ENCODE data around the gene EGFL8. TPM values are rescaled to one million over a fixed set of nuclear protein-coding genes. Genes with fewer than 3 reads are reported as not detected.

Gene EGFL8
- polyA plus RNA-seq, 1 experiment = 4.0 TPM

- Histone ChIP-seq H3K4me3 (ENCODE audit: low read depth, low read length) (no peak overlapping the region), H3K36me3 (ENCODE audit: control insufficient read depth, insufficient read depth, low read length) (no peaks in the 10 kb centered on the region), H3K27me3 (ENCODE audit: control insufficient read depth, insufficient read depth, low read length) (peaks cover 4% of the 10 kb centered on the region)
- no peak for DNase-seq (ENCODE audit: low read depth)
- CTCF ChIA-PET = interaction anchor here (1.1 kb wide), 1 partner anchor 44 kb away, joined by 3 read pairs; no protein-coding TSS in a partner anchor
- TF ChIP-seq CTCF (IDR thresholded peaks at IDR 0.05; ENCODE audit: insufficient read depth, low read depth, low read length) = no peak
- POLR2A ChIA-PET = no interaction called here
Measured at GRCh38 chr6:32200711-32201475, 36.5 kb downstream of the EGFL8 start.

GRCh38 chr6:32202186-32202585 lies 37.8 kb downstream of the EGFL8 start:
- CTCF ChIA-PET = no interaction called here
- H3K36me3 ChIP-seq (ENCODE audit: control insufficient read depth, insufficient read depth, low read length) = no peaks in the 10 kb centered on the region
- DNase-seq (ENCODE audit: low read depth) = no peak

DNA sequence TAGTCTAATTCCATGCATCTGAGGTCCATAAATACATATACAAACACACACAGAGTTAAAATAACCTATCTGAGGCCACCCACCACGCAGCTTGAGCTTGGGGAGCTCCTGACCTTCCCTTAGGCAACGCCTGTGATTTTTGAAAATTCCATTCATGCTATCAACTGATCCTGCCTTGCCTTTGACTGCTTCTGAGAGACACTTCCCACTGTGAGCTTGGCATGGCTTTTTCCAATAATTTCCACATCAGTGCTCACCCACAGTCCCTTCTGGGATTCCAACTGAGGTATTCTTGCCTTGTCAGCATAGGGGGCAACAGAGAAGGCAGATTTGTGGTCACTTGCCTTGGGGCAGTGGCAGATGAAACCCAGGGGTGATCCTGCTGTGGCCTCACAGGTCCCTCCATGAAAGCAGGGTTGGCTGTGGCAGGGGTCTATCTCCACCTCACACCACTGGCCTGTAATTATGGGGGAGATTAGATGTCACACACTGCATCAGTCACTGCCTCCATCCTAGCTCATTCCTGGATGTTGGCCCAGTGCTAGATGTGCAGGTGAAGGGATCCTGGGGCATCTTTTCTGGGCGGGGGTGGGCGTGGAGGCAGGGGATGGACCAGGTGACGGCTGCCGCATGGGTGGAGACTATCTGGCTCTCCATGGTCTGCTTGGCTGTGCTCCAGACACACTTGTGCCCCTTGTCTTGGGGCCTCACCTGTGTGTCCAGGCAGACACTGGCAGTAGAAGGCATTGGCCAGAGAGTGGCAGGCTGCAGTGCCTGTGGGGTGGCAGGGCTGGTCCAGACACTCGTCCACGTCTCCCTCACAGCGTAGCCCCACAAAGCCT lies 39.3 kb downstream of the EGFL8 start:
- no peak for TF ChIP-seq CTCF (IDR thresholded peaks at IDR 0.05; ENCODE audit: insufficient read depth, low read depth, low read length)
- Histone ChIP-seq H3K36me3 (ENCODE audit: control insufficient read depth, insufficient read depth, low read length) (no peaks in the 10 kb centered on the region), H3K4me3 (ENCODE audit: low read depth, low read length) (no peak overlapping the region), H3K27me3 (ENCODE audit: control insufficient read depth, insufficient read depth, low read length) (peaks cover 4% of the 10 kb centered on the region)
- CTCF ChIA-PET = no interaction called here
- POLR2A ChIA-PET = no interaction called here
- DNase-seq (ENCODE audit: low read depth) = no peak

More at GRCh38 chr6:32202186-32202585, 37.8 kb downstream of the EGFL8 start:
- Histone ChIP-seq H3K4me3 (ENCODE audit: low read depth, low read length) (no peak overlapping the region), H3K27me3 (ENCODE audit: control insufficient read depth, insufficient read depth, low read length) (peaks cover 4% of the 10 kb centered on the region)
- no peak for TF ChIP-seq CTCF (IDR thresholded peaks at IDR 0.05; ENCODE audit: insufficient read depth, low read depth, low read length)
- POLR2A ChIA-PET = no interaction called here

GRCh38 chr6:32204268-32204715 lies 39.9 kb downstream of the EGFL8 start:
- Histone ChIP-seq H3K4me3 (ENCODE audit: low read depth, low read length) (no peak overlapping the region), H3K36me3 (ENCODE audit: control insufficient read depth, insufficient read depth, low read length) (no peaks in the 10 kb centered on the region), H3K27me3 (ENCODE audit: control insufficient read depth, insufficient read depth, low read length) (peaks cover 4% of the 10 kb centered on the region)
- DNase-seq (ENCODE audit: low read depth) = no peak
- CTCF ChIA-PET = interaction anchor here (1.5 kb wide), 1 partner anchor 41 kb away, joined by 3 read pairs; no protein-coding TSS in a partner anchor
- no peak for TF ChIP-seq CTCF (IDR thresholded peaks at IDR 0.05; ENCODE audit: insufficient read depth, low read depth, low read length)
- POLR2A ChIA-PET = no interaction called here

GRCh38 chr6:32208996-32209395 lies 44.6 kb downstream of the EGFL8 start:
- ChIA-PET CTCF (no interaction called here), POLR2A (no interaction called here)
- H3K27me3 ChIP-seq (ENCODE audit: control insufficient read depth, insufficient read depth, low read length) = 0 out of 2 replicates have a peak, but pooled peaks cover 4% of the 10 kb centered on the region
- H3K36me3 ChIP-seq (ENCODE audit: control insufficient read depth, insufficient read depth, low read length) = no peaks in the 10 kb centered on the region
- H3K4me3 ChIP-seq (ENCODE audit: low read depth, low read length) = no peak overlapping the region
- TF ChIP-seq CTCF (IDR thresholded peaks at IDR 0.05; ENCODE audit: insufficient read depth, low read depth, low read length) = no peak
- no peak for DNase-seq (ENCODE audit: low read depth)
